NCI-H226 (cell line): ENCODE results near the gene CDK5RAP3.

Experiments
- DNase-seq: peaks from one replicate; pipeline ENCODE4 v3.0.0-alpha.2; 2015

Gene CDK5RAP3

DNA sequence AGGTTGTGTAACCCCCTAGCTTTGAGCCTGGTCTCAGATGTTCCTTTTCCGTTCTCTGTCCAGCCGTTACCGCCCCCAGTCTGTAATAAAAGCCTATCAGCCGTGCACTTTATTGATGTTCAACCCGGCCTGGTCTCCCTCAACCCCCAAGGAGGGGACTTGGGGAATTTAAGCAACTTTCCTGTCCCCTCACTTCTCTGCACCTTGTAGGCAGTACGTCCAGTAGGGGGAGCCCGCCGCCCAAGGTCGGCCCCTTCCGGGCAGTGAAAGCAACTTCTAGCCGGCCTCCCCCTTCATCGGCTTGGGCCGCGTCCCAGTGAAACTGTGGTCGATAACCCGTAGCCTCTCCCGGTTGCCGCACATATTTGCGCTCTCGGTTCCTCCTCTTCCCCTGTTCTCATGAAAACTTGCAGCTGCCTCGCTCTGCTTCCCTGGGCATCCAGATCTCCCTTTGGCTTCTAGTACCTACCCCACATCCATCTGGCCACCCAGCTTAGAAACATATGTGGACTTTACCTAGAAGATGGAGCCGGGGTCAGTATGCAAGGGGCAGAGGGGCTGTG is 21.6 kb upstream of the CDK5RAP3 start:
- DNase-seq = peak; percentile 66

DNA sequence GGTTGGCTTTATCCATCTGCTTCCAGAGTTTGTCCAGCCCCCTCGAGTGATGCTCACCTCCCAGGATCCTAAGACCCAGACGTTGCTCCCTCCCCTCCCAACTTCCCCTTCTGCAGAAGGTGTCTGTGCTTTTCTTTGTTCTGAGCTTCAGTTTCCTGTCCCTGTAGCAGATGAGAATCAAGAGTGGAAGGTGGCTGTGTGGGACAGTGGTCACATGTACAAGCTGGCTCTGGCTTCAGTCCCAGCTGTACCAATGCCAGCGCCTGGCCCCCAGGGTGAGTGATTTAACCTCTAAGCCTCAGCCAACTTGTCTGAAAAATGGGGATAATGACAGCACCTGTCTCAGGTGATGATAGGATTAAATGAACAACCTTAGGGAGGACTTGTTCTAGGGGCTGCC is 21.0 kb upstream of the CDK5RAP3 start:
- no peak for DNase-seq

GRCh38 chr17:47950448-47950847 is 20.5 kb upstream of the CDK5RAP3 start:
- no peak for DNase-seq

DNA sequence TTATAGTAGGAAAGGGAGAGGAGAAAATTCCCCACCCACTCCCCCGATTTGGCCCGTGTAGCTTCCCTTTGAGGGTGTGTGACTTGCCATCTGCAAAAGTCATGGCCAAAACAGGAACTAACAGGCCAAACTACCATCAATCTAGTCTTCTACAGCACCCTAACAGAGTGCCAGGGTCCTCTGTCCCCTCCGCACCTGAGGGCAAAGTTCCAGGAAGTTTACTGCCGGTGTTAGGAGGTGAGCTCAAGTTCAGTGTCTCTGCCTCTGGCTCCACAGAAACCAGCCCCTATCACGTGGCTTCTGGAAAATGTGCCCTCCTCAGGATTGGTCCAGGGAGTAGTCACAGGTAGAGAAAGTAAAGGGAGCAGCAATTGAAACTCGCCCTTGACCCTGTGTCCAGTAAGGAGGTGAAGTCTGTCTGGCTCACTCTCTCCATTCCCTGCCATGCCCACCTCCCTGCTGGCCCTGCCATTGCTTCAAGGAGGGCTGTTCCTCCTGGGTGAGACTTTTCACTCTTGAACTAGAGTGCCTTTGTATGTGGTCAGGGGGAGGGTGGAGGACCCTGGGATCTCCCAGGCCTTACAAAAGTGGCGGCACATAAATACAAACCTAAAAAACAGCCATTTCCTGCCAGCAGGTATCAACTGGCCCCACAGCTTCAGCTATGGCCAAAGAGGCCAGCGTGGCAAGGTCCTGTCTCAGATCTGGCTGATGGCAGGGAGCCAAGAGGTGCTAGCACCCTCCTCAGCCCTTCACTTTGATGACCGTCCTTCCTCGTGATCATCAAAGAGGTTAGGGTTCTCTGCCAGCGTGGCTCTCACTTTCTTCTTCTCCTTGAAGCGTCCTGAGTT is 18.5 kb upstream of the CDK5RAP3 start:
- no peak for DNase-seq

GRCh38 chr17:47953909-47954308 is 17.0 kb upstream of the CDK5RAP3 start:
- DNase-seq = no peak

DNA sequence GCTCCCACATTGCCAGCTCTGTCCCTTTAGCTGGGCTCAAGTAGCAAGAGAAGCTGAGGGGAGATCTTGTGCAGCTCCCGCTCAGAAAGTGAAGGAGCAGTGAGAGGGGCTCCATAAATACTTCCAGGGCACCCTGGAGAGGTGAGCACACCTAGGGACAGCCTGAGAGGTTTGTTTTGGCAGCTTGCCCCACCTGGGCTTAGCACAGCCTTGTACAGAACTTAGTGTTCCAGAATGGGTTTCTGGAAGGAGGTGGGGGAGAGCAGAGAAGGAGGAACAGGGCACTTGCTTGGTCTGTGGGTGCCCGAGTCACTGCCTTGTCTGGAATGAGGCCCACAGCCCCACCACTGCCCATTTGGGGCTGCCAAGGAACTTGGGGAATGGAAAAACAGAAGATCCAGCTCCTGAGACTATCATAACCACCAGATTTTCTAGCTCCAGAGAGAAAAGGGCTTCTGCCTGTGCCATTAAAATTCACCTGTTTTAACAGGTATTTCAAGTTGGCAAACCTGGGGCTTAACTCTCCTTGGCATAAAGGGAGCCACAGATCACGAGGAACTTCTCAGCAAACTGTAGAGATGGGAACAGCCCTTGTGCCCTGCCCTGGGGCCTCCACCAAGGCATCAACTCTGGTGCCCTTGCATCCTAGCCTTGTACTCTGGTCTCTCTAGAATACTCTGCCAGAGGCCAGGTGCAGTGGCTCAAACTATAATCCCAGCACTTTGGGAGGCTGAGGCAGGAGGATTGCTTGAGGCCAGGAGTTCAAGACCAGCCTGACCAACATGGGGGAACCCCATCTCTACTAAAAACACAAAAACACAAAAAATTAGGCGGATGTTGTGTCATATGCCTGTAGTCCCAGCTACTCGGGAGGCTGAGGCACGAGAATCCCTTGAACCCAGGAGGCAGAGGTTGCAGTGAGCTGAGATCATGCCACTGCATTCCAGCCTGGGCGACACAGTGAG is 15.1 kb upstream of the CDK5RAP3 start:
- no peak for DNase-seq

GRCh38 chr17:47956791-47957590 is 13.9 kb upstream of the CDK5RAP3 start:
- DNase-seq = no peak

- DNase-seq = no peak
These were observed 13.1 kb upstream of the CDK5RAP3 start, which contains the start of gene PRR15L for GRCh38 chr17:47957591-47958490. Gene PRR15L, minus strand, starts transcription at chr17:47957883. Its CDS starts 4,649 bp downstream, at chr17:47953234.

- DNase-seq = no peak
These were observed 10.9 kb upstream of the CDK5RAP3 start for GRCh38 chr17:47959825-47960655.

GRCh38 chr17:47961406-47961805 is 9.5 kb upstream of the CDK5RAP3 start:
- DNase-seq = no peak

DNA sequence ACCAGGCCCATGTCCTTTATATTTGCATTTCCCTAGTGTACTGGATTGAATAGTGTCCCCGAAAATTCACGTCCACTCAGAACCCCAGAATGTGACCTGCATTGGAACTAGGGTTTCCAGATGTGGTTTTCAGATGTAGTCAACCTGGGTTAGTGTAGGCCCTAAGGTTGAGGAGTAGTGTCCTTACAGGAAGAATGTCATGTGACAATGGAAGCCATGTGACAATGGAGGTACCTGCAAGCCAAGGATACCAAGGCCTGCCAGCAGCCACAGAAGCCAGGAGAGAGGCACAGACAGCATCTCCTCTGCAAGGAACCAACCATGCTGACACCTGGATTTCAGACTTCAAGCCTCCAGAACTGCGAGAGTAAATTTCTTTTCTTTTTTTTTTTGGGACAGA is 8.0 kb upstream of the CDK5RAP3 start:
- no peak for DNase-seq

- DNase-seq = no peak
These were observed 6.1 kb upstream of the CDK5RAP3 start for GRCh38 chr17:47964856-47965255.

DNA sequence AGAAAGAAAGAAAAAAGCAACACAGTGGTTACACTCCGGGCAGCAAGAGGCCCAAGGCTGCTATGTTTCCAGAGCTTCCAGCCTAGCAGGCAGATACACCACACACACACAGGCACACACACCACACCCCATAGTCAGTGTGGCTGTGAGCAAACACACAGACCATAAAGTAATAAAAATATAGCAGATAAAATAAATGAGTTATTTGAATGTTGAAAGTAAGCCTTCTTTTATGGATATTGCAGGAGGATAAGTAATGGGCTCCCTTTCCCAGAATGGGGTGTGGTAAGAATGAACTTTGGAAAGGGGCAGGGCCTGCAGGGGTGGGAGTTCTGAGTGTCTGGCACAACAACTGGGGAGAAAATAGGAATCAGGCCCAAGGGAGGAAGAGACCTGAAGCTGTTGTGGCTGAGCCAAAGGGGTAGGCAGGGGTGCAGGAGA is 4.8 kb upstream of the CDK5RAP3 start:
- no peak for DNase-seq

DNA sequence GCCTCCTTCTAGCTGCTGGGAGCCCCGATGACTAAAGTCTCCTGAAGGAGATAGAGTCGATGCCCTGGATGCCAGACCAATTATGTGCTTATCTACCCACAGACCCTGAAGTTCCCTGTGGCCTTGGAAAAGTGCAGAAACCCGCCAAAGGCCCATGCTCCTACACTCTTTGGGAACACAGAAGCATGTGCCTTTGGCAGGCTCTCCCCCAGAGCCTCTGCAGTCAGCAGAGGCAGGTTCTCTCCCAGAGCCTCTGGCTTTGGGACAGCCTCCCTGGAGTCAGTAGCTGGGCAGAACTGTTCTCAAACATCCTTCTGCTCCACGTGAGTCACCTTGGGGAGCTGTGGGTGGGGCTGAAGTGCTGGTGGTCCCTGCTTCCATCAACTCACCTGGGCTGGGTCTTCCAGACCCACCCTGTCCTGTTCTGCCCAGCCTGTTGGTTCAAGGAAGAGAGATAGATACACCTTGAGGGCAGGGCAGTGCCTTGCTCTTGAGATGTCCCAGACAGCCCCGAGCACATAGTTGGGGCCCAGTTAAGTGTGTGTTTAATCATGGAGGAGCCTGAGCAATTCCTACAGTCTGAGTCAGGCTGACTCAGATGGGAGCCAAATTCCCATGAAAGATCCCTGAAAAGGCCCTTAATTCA is 3.2 kb upstream of the CDK5RAP3 start:
- peak; percentile 87 for DNase-seq

GRCh38 chr17:47968836-47969235 is 2.1 kb upstream of the CDK5RAP3 start:
- DNase-seq = no peak

GRCh38 chr17:47969930-47970724 is 786 bp upstream of the CDK5RAP3 start:
- no peak for DNase-seq

DNA sequence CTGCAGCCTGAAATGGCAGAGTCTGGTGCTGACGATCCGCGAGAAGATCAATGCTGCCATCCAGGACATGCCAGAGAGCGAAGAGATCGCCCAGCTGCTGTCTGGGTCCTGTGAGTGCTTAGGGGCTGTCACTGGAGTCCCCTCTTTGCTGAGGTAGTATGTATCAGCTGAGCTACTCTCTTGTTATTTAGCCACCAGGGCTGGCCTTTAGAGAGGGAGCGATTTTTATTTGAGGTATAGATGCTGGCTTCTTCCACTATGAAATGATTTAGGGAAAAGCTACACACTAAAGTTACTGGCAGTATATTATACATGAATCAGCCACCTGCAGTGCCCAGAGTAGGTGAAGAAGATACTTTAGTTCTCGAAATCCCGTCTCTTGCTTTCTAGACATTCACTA is 2.6 kb downstream of the CDK5RAP3 start:
- no peak for DNase-seq

DNA sequence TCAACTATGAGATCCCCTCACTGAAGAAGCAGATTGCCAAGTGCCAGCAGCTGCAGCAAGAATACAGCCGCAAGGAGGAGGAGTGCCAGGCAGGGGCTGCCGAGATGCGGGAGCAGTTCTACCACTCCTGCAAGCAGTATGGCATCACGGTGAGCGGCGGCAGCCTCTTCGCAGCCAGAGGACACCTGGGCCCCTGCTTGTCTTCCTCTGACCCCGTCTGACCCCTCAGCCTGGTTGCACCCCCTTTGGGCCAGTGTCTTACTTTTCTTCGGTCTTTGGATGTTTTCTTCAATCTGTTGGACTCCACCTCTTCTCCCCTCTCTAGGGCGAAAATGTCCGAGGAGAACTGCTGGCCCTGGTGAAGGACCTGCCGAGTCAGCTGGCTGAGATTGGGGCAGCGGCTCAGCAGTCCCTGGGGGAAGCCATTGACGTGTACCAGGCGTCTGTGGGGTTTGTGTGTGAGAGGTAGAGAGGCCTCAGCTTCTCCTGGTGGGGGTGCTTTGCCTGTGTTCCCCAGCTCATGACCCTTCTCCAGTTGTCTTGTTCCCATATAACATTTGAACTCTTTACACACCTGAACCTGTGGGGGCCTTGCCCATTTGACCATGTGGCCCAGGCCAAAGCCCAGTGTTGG is 4.4 kb downstream of the CDK5RAP3 start:
- no peak for DNase-seq
